Measurements from ENCODE around the gene UVSSA. TPM values are rescaled to one million over a fixed set of nuclear protein-coding genes. Genes with fewer than 3 reads are reported as not detected.

The UVSSA gene
- total RNA-seq, 3 donors from 2014 or later (not counting 1 experiment from before 2014, with no cell fraction given): 48.0 to 59.4 (median 56.4) TPM

- Histone ChIP-seq H3K4me3 (ENCODE audit: low read length) (no peak overlapping the region), H3K27me3 (ENCODE audit: control insufficient read depth, insufficient read depth, low read length) (no peaks in the 10 kb centered on the region), H3K36me3 (ENCODE audit: control insufficient read depth, insufficient read depth, low read length) (peaks cover 12% of the 10 kb centered on the region), H3K4me1 (ENCODE audit: control insufficient read depth, insufficient read depth, low read length) (peaks cover 34% of the 10 kb centered on the region), H3K27ac (ENCODE audit: low read length) (no peak overlapping the region), H3K9me3 (ENCODE audit: control insufficient read depth, insufficient read depth, low read length) (no peaks in the 10 kb centered on the region)
- Mint-ChIP-seq H3K36me3 (no peaks in the 10 kb centered on the region), H3K27me3 (ENCODE audit: low read depth in 2 of 2) (no peaks in the 10 kb centered on the region), H3K4me1 (peaks cover 41 to 42% of the 10 kb centered on the region in 2 donors), H3K9me3 (no peaks in the 10 kb centered on the region), H3K4me3 (peak overlapping the region; percentile 89), H3K27ac (peak overlapping the region; percentile 89 to 91)
- intact Hi-C loops (cut with micrococcal nuclease): loop anchor here (5.0 kb wide), 1 partner anchor 61 kb away; the partner anchor contains the start of gene MAEA
- no peak for TF ChIP-seq CTCF (IDR thresholded peaks at IDR 0.05)
- ATAC-seq (no peak), DNase-seq (no peak)
- WGBS (ENCODE audit: insufficient coverage): 94% methylated on average over 25 of the region's 25 CpGs
Observed at GRCh38 chr4:1348746-1349145, 1.7 kb downstream of the UVSSA start.

GRCh38 chr4:1349359-1350168, 2.6 kb downstream of the UVSSA start:
- no peak for ATAC-seq
- Mint-ChIP-seq H3K27ac (peak overlapping the region; percentile 29 to 89), H3K36me3 (no peaks in the 10 kb centered on the region), H3K4me3 (peak overlapping the region; percentile 25), H3K4me1 (peaks cover 39% of the 10 kb centered on the region in 2 donors), H3K27me3 (ENCODE audit: low read depth in 2 of 2) (no peaks in the 10 kb centered on the region), H3K9me3 (no peaks in the 10 kb centered on the region)
- H3K4me1 ChIP-seq (ENCODE audit: control insufficient read depth, insufficient read depth, low read length): peaks cover 34% of the 10 kb centered on the region
- no peak overlapping the region for H3K27ac ChIP-seq (ENCODE audit: low read length)
- intact Hi-C loops (cut with micrococcal nuclease): loop anchor here (5.0 to 10.0 kb wide), 3 partner anchors 62 to 607 kb away; partner anchors contain the start of gene MAEA
- no peak for TF ChIP-seq CTCF (IDR thresholded peaks at IDR 0.05)
- 96% methylated on average over 29 of the region's 29 CpGs for WGBS (ENCODE audit: insufficient coverage)
- DNase-seq: no peak
- H3K4me3 ChIP-seq (ENCODE audit: low read length): no peak overlapping the region
- no peaks in the 10 kb centered on the region for H3K9me3 ChIP-seq (ENCODE audit: control insufficient read depth, insufficient read depth, low read length)
- peaks cover 12% of the 10 kb centered on the region for H3K36me3 ChIP-seq (ENCODE audit: control insufficient read depth, insufficient read depth, low read length)
- H3K27me3 ChIP-seq (ENCODE audit: control insufficient read depth, insufficient read depth, low read length): no peaks in the 10 kb centered on the region

- ATAC-seq (no peak), DNase-seq (no peak)
- no peak overlapping the region for H3K4me3 ChIP-seq (ENCODE audit: low read length)
- no peaks in the 10 kb centered on the region for H3K9me3 Mint-ChIP-seq
- no peak overlapping the region for H3K4me3 Mint-ChIP-seq
- H3K27me3 ChIP-seq (ENCODE audit: control insufficient read depth, insufficient read depth, low read length): no peaks in the 10 kb centered on the region
- no peak overlapping the region for H3K27ac ChIP-seq (ENCODE audit: low read length)
- H3K4me1 Mint-ChIP-seq: peaks cover 33 to 34% of the 10 kb centered on the region in 2 donors
- no peaks in the 10 kb centered on the region for H3K27me3 Mint-ChIP-seq (ENCODE audit: low read depth in 2 of 2)
- peaks cover 16% of the 10 kb centered on the region for H3K36me3 ChIP-seq (ENCODE audit: control insufficient read depth, insufficient read depth, low read length)
- H3K36me3 Mint-ChIP-seq: no peaks in the 10 kb centered on the region
- peak overlapping the region in 1 of 2 donors; percentile 29 for H3K27ac Mint-ChIP-seq
- no peaks in the 10 kb centered on the region for H3K9me3 ChIP-seq (ENCODE audit: control insufficient read depth, insufficient read depth, low read length)
- TF ChIP-seq CTCF (IDR thresholded peaks at IDR 0.05): no peak
- 98% methylated on average over 5 of the region's 5 CpGs for WGBS (ENCODE audit: insufficient coverage)
- intact Hi-C loops (cut with micrococcal nuclease): loop anchor here (5.0 to 10.0 kb wide), 2 partner anchors 345 to 608 kb away; no protein-coding TSS in a partner anchor
- H3K4me1 ChIP-seq (ENCODE audit: control insufficient read depth, insufficient read depth, low read length): peaks cover 31% of the 10 kb centered on the region
Observed at GRCh38 chr4:1350169-1350520, 3.1 kb downstream of the UVSSA start.
